ENCODE results near the gene AKR7A2.

AKR7A2 gene

DNA sequence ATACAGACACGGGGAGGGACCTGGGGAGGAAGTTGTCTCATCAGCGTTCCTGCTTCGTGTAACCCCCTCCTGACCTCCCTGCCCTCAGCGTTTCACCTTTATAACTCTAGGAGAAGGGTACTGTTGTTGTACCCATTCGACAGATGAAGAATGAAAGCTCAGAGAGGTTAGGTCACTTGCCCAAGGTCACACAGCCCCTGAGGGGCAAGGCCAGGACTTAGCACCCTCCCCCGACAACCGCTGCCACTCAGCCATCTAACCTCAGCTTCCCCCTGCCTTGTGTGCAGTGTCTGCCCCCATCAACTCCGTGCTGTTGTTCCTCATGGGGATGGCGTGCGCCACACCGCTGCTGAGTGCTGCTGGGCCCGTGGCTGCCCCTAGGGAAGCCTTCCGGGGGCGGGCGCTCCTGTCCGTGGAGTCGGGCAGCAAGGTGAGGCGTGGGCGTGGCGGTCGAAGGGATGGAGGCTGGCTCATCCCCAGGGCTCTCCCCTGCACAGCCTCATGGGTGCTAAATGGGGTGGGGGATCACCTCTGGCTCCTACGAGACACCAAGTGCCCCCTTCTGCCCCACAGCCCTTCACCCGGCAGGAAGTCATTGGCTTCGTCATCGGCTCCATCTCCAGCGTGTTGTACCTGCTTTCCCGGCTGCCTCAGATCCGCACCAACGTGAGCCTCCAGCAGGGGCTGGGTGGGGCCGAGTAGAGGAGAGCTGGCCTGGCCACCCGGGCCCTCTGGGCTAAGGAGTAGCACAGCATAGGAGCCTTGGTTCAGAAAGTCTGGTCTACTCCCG, 14.2 kb upstream of the AKR7A2 start:
- DNase-seq (ENCODE audit: low read depth), result no peak

DNA sequence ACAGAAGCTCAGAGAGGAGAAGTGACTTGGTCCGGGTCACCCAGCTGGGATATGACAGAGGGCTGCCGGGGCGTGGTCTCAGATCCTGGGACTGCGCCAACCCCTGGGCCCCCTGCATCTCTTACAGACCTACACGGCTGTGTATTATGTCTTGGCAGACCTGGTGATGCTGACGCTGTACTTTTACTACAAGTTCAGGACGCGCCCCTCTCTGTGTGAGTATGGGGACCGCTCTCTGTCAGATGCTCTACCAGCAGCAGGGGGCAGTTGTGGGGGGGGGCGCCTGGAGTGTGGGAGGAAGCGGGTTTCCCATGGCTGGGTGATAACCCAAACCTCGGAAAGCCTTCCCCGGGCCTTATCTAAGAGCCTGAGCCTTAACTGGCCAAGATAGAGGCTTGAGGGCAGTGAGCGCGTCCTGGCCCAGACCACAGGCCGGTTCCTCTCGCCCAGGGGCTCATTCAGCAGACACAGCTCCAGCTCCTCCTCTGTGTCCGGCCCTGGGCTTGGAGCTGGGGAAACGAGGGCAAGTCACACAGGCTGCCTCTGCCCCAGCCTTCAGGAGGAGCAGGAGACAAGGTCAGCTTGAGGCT, 13.5 kb upstream of the AKR7A2 start:
- no peak for DNase-seq (ENCODE audit: low read depth)

DNA sequence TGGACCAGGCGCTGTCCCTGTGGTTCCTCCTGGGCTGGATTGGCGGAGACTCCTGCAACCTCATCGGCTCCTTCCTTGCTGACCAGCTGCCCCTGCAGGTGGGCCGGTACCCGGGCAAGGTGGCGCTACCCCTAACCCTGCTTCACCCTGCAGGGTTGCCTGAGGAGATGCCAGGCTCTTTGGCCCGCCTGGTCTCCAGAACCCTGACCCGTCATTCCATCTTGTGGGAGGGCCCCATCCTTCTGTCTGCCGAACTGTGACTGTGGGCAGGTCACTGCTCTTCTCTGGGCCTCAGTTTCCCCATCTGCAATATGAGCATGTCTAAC, 12.7 kb upstream of the AKR7A2 start:
- no peak for DNase-seq (ENCODE audit: low read depth)

DNA sequence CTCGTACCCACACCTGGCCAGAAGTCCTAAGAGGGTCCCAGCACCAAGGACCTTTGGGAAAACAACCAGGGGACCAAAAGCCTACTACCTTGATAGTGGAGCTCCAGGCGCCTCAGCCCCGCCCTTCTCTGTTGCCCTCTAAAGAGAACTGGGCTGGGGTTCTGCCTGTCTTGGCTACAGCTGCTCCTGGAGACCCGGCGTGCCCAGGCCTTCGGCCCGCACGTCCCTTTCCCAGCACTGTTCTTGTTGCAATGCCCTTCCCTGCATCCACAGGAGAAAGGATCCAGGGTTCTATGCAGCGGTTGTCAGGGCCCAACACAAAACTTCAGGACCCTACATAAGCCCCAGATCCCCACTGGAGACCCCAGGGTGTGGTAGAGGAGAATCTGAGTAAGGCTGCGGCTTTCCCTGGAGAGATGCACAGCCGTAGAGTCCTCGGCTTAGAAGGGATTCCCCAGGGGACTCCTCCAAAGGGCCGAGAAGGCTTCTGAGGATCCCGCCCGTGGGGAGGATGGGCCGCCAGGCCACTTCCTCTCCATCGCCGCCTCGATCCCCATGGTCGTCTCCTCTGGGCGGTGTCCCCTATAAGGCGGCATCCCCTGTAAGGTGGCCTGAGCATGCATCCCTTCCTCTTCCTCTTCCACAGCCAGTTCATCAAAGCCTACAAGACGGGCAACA, 12.2 kb upstream of the AKR7A2 start:
- no peak for DNase-seq (ENCODE audit: low read depth)

DNA sequence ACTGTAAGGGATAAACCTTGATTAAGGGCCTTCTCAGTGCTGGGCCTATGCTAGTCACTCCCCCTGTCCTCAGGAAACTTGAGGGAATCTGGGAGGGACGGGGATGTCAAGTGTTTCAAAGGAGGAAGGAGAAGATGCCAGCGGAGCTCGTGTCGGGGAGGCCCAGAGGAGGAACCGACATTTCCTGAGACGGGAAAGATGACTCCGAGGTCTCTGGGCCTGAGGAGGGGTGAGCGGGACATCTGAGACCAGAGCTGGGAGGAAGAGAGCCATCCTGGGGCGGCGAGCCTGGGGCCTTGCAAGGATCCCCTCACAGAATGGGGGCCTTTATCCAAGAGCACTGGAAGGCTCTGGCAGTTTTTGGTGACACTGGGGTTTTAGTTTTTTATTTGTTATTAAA, 10.5 kb upstream of the AKR7A2 start:
- DNase-seq (ENCODE audit: low read depth), result no peak

DNA sequence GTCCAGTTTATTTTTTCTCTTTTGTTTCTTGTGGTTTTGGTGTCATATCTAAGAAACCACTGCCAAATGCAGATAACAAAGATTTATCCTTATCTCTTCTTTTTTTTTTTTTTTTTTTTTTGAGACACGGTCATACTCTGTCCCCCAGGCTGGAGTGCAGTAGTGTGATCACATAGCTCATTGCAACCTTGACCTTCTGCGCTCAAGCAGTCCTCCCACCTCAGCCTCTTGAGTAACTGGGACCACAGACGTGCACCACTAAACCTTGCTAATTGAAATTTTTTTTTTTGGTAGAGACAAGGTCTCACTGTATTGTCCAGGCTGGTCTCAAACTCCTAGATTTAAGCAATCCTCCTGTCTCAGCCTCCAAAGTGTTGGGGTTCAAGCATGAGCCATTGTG, 9.1 kb upstream of the AKR7A2 start:
- no peak for DNase-seq (ENCODE audit: low read depth)

DNA sequence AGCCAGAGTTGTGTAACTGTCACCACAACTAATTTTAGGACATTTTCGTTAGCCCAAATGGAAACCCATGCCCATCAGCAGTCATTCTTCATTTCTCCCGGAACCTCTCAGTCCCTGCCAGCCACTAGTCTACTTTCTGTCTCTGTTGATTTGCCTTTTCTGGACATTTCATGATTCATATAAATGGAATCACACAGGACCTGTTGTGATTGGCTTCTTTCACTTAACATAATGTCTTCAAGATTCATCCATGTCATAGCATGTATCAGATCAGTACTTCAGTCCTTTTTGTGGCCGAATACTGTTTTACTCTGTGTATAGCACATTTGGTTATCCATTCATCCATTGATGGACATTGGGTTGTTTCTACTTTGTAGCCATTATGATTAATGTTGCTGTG, 7.3 kb upstream of the AKR7A2 start:
- no peak for DNase-seq (ENCODE audit: low read depth)

DNA sequence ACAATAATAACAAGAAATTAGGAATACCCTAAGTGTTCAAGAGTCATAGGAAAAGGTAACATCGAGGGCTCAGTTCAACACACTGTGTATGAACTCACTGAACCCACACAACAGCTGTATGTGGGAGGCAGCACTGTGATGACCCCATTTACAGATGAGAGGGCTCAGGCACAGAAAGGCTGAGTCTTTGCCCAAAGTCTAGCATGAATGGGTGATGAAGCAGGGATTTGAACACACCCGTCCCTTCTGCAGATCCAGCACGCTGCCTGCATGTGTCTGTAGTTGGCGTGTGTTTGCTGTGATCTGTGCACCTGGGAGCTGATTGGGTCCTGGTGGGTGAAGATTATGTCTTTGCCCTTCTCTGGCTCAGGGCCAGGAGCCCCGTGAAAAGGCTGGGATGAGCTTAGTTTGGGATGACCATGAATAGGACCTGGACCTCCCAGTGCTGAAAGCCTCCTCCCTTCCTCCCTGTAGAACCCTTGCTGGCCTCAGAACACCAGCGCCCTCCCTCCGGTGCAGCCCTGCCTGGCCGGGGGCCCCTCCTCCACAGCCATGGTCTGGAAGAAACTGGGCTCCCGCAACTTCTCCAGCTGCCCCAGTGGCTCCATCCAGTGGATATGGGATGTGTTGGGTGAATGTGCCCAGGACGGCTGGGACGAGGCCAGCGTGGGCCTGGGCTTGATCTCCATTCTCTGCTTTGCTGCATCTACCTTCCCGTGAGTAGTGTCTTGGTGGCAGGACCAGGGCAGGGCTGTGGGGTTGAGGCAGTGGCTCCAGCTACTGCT, 5.4 kb upstream of the AKR7A2 start:
- no peak for DNase-seq (ENCODE audit: low read depth)

DNA sequence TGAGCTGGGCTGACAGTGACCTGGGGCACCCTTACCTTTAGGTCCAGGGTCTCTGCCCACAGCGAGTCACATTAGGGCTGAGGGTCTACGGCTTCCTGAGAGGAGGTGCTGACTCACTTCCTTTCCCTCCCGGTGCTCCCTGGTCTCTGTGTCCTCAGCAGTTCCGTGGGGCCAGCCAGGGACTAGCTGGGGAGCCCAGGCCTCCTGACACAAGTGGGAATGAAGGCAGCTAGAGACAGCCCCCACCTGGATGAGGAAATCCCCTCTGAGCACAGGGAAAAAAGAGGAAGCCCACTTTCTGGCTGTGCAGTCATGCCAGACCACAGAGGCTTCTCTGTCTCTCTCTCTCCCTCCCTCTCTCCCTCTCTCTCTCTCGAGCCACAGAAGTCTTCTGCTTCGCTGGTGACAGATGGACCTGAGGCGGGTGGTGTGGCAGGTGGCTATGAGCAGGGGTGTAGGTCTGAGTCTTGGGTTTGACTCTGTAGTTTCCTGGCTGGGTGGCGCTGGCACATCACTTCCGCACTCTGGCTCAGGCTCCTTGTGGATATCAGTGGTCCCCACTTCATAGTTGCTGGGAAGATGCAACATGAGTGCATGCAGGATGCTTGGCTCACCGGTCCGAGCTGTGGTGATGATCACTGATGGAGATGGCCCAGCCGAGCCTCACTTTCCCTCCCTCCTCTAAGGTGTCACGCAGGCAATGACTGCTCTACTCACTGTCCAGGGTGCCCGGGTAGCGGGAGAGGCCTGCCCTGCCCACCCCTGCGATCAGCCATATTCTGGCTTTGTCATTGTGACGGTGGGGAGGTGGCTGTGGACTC, 3.6 kb upstream of the AKR7A2 start:
- DNase-seq (ENCODE audit: low read depth), result no peak

DNA sequence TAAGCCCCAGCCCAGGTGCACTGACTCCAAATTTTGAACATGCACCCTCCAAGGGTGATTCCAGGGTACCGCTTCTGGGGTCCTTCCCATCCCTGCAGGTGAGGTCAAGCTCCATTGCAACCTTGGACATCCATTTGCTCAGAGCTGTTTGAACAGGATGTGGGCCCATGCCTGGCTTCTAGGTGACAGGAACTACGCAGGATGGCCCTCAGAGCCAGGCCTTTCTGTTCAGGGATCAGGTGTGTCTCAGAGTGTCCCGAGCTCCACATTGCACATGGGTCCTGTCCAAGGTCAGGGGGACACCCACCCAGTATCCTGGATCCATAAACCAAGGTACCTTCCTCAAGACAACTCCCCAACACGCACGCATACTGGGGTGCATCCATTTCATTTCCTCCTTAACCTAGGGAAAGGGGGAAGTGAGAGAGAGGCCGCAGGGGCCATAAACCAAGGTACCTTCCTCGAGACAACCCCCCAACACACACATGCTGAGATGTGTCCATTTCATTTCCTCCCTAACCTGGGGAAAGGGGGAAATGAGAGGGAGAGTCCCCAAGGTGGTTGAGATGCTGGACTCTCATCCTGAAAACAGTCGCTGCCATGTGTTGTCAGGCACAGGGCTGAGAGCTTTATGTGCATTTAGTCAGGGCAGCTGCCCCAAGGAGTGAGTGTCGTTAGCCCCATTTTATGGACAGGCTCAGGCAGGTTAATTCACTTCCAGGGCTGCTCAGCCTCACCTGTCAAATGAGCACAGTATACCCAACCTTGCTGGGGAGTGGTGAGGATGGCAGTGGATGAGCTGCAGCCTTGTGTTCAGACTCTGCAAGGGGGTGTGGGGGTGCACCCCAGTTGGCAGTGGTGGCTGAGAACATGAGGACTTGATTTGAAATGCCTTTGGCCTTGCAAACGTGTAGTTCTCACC, 2.3 kb upstream of the AKR7A2 start:
- no peak for DNase-seq (ENCODE audit: low read depth)

DNA sequence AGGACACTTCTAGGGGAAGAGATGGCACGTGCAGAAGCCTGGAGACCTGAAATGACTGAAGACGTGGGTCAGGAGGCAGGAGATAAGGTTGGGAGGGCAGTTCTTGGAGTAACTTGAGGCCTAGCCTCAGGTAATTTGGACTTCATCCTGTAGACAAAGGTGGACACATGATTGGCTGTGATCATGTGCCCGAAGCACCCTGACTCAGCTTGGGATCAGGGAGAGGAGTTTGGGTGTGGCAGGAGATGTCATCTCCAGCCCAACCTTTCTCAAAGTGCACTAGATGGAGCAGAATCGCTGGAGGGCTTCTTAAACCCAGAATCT, 1.7 kb upstream of the AKR7A2 start:
- DNase-seq (ENCODE audit: low read depth), result no peak

DNA sequence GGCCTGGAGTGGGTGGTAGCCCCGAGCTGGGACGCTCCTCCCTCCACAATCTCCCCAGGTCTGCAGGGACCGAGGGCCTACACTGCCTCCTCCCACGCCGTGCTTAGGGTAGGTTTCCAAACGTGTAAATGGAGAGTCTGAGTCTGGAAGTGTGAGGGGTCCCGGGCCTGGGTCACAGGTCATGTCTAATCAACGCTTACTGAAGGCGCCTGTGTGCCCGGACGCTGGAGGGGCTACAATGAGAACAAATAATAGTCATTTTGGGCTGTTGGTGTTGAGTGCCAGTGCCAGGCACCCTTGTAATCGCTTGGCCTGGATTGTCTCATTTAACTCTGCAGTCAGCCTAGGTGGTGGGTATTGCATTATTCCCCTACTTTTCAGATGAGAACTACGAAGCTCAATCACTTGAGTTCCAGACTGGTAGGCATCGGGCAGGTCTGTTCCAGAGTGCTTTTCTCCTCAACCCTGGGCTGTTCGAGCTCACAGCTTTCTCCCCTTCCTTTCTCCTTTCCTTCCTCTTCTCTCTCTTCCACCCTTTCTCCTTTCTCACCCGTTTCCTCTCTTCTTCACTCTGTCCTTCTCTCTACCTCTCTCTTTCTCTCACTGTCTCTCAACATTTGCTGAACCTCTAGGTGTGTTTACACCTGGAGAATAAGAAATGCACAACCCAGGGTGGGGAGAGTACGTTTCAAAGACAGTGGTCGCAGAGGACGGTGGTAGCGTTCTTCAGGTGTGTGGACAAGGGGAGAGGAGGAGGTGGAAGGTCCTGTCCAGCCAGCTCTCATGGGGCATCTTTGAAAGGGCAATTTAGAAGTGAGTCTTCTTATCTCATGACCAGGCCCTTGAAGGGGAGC, 1.1 kb upstream of the AKR7A2 start:
- no peak for DNase-seq (ENCODE audit: low read depth)

DNA sequence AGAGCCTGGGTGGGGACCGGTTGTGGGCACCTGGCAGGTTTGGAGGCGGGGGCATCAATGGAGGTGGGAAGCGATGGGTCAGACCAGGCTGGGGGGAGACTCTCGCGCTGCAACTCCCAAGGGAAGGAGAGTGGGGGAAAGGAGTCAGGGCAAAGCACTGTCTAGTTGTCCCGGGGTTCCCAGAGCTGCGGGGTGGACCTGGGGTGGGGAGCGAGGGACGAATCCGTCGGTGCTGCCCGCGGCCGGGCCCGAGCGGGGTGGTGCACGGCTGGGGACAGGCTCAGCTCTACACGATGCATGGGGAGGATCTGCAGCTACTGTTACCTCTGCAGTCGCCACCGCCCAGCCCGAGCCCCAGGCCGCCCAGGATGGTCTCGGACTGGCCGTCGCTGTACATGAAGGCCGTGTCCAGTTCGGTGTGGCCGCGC, 427 bp downstream of the AKR7A2 start:
- DNase-seq (ENCODE audit: low read depth), result no peak

DNA sequence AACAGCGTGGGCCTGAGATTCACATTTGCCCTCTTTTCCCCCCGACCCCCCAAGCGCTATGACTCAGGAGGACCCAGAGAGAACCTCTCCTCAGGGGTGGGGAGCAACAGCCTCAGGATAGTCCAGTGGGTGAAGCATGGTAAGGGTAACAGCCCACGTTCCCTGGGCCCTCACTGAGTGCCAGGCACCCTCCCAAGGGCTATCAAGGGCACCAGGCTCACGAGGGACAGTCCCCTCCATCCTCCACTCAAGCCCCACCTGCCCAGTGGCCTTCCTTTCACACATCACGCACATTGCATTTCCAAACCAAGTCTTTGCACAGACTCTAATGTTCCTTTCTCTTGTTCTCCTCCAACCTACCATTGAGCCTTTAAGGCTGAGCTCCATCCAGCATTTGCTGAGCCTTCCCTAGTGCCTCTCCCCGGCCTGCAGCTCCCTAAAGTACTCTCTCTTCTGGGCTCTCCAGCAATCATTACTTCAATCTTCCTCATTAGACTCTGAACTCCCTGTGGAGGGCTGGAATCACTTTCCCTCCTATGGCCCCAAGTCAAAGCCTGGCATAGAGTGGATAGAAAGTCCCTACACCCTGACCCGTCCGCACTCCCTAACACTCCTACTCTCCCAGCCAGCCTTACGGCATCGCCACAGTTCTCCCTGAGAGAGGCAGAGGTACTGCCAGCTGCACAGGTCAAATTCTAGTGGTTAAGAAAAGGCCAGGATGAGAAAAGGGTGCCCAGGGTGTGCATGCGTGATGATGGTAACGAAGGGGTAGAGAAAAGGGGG, 1.0 kb downstream of the AKR7A2 start:
- DNase-seq (ENCODE audit: low read depth), result no peak

DNA sequence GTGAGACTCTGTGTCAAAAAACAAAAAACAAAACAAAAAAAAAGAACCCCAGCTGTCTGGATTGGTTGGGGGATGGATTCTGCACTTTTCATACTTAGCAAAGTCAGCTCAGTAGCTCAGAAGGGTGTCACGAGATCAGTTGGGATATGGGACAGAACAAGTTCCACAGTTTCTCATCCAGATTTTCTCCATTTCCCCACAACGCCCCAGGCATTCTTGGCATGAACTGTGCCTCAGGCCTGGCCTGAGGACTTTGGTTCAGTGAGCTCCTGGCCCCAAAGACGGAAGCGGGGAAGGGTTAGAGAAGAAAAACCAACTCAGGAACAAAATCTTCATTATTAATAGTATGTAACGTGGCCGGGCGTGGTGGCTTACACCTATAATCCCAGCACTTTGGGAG, 1.9 kb downstream of the AKR7A2 start:
- no peak for DNase-seq (ENCODE audit: low read depth)

DNA sequence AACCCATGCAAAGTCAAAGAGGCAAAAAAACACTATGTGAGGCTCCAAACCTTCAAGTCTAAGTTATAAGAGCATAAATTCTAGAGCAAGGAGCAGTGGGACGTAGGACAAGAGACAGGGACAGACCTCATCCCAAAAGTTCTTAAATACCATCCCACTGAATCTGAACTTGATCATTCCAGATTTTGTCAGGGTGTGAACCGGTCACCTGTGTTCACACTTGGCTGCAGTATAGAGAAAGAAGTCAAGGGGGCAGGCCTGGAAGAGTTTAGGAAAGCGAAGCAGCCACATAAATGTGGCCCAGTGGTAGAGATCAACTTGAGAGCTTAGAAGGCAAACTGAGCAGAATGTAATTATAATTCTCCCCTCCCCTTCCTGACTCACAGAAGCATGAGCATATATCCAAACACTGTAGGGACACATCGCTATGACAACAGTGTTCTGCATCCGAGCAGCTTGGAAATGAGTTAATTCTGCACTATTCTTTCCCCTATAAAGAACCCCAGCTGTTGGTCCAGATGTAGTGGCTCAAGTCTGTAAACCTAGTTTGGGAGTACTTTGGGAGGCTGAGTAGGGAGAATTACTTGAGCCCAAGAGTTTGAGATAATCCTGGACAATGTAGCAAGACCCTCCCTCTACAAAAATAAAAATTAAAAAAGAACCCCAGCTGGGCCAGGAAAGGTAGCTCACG, 2.7 kb downstream of the AKR7A2 start:
- no peak for DNase-seq (ENCODE audit: low read depth)

DNA sequence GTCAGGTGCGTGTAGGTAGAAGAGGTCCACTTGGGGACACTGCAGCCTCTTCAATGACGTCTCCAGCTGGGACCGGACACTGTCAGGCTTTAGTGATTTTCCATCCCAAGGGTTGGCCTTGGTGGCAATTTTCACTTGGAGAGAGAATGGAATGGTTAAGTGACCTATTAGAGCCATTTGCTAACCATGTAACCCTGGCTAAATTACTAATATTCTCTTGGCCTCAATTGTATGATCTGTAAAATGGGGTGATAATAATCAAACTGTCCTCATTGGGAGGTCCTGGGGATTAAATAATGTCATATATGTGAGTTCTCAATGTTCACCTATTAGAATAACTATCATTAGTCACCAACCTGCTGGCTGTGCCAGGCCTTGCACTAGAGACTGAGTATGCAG, 3.4 kb downstream of the AKR7A2 start:
- no peak for DNase-seq (ENCODE audit: low read depth)

DNA sequence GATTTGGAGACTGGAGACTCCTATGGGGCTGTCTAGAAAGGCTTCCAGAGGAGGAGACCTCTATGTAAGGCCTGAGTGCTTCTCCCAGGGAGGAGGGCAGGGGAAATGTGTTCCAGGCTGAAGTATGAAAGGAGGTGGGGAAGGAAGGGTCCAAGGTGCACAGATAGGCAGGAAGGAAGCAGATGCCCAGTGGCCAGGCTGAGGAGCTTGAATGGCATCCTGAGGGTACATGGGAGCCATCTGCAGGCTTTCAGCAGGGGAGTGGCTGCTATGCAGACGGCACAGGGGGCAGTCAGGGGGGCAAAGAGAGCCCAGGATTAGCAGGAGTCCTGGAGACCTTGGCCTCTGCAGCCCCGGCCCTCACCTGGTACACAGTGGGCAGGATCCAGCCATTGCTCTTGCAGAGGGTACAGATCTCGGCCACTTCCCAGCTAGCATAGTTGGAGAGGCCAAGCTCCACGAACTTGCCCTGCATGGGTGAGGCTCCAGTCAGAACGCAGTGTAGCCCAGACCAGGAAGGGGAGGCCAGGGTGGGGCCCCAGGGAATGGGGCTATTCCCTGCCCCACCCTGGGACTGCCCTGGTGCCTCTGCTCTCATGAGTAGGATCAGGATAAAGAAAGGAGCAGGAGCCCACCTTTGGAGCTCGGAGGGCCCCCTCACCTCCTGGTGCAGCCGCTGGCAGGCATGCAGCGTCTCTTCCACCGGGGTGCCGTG, 4.0 kb downstream of the AKR7A2 start:
- no peak for DNase-seq (ENCODE audit: low read depth)
